H9 (cell line): ENCODE results near the gene KRTAP4-9. TPM values are rescaled to one million over a fixed set of nuclear protein-coding genes. Genes with fewer than 3 reads are reported as not detected.
"Not testable (repeated sequence)": the region's sequence is repeated elsewhere in the genome, so short reads cannot be mapped to it uniquely, and the experiment has no call there.

Experiments
- DNase-seq: peaks from one replicate; pipeline ENCODE4 v3.0.0-alpha.2; 2017
- H2AFZ ChIP-seq: one replicate; pipeline ENCODE4 v1.6.1; 2013; ENCODE audit warnings: mild to moderate bottlenecking, low read length, control low read depth, moderate library complexity
- H2AK5ac ChIP-seq: 2 replicates; pipeline ENCODE4 v1.6.1; 2013; ENCODE audit warnings: low read length, control low read depth, mixed read lengths; ENCODE audit not compliant: insufficient read length
- H2BK120ac ChIP-seq: one replicate; pipeline ENCODE4 v1.6.1; 2013; ENCODE audit warnings: low read depth, mild to moderate bottlenecking, low read length, control low read depth, inconsistent platforms; ENCODE audit not compliant: poor library complexity, severe bottlenecking
- H2BK12ac ChIP-seq: 2 replicates; pipeline ENCODE4 v1.6.1; 2013; ENCODE audit warnings: low read length, control low read depth, mixed read lengths, low read depth; ENCODE audit not compliant: insufficient read length
- H2BK15ac ChIP-seq: 2 replicates; pipeline ENCODE4 v1.6.1; 2013; ENCODE audit warnings: low read depth, low read length, control low read depth
- H2BK20ac ChIP-seq: one replicate; pipeline ENCODE4 v1.6.1; 2013; ENCODE audit warnings: low read depth, mild to moderate bottlenecking, low read length, control low read depth, inconsistent platforms; ENCODE audit not compliant: poor library complexity, severe bottlenecking
- H2BK5ac ChIP-seq: 2 replicates; pipeline ENCODE4 v1.6.1; 2013; ENCODE audit warnings: low read length, control low read depth, mixed read lengths; ENCODE audit not compliant: insufficient read length
- H3K14ac ChIP-seq: 2 replicates; pipeline ENCODE4 v1.6.1; 2013; ENCODE audit warnings: low read length, control low read depth; ENCODE audit not compliant: insufficient read depth
- H3K18ac ChIP-seq: 2 replicates; pipeline ENCODE4 v1.6.1; 2013; ENCODE audit warnings: low read depth, mild to moderate bottlenecking, mixed read lengths, low read length, control low read depth; ENCODE audit not compliant: insufficient read length
- H3K23ac ChIP-seq: 2 replicates; pipeline ENCODE4 v1.6.1; 2013; ENCODE audit warnings: low read length, control low read depth, mixed read lengths, low read depth; ENCODE audit not compliant: insufficient read length
- H3K23me2 ChIP-seq: 2 replicates; pipeline ENCODE4 v1.6.1; 2013; ENCODE audit warnings: low read depth, mild to moderate bottlenecking, mixed read lengths, low read length, control low read depth; ENCODE audit not compliant: insufficient read length, poor library complexity, severe bottlenecking
- H3K27ac ChIP-seq: 2 replicates; pipeline ENCODE4 v1.5.1; 2013; ENCODE audit warnings: low read length, control low read depth, mixed read lengths, low read depth; ENCODE audit not compliant: insufficient read length
- H3K27me3 ChIP-seq: 2 replicates; pipeline ENCODE4 v1.6.1; 2013; ENCODE audit warnings: low read length, control low read depth, inconsistent platforms; ENCODE audit not compliant: insufficient read depth
- H3K4ac ChIP-seq: 2 replicates; pipeline ENCODE4 v1.6.1; 2013; ENCODE audit warnings: low read depth, mild to moderate bottlenecking, control low read depth, inconsistent platforms, low read length, moderate library complexity
- H3K4me1 ChIP-seq: 2 replicates; pipeline ENCODE4 v1.6.1; 2013; ENCODE audit warnings: low read length, control low read depth, inconsistent platforms; ENCODE audit not compliant: insufficient read depth
- H3K4me2 ChIP-seq: 2 replicates; pipeline ENCODE4 v1.6.1; 2013; ENCODE audit warnings: low read length, control low read depth, mixed read lengths; ENCODE audit not compliant: insufficient read length, insufficient read depth
- H3K56ac ChIP-seq: 2 replicates; pipeline ENCODE4 v1.6.1; 2013; ENCODE audit warnings: low read depth, mild to moderate bottlenecking, mixed read lengths, low read length, control low read depth; ENCODE audit not compliant: insufficient read length
- H3K79me1 ChIP-seq: 2 replicates; pipeline ENCODE4 v1.6.1; 2013; ENCODE audit warnings: low read depth, mild to moderate bottlenecking, moderate library complexity, low read length, control low read depth, inconsistent platforms; ENCODE audit not compliant: insufficient read depth, poor library complexity, severe bottlenecking
- H3K79me2 ChIP-seq: 2 replicates; pipeline ENCODE4 v1.6.1; 2013; ENCODE audit warnings: low read length, control low read depth, inconsistent platforms; ENCODE audit not compliant: insufficient read depth
- H3K9ac ChIP-seq: 2 replicates; pipeline ENCODE4 v1.6.1; 2013; ENCODE audit warnings: low read length, control low read depth, mixed read lengths; ENCODE audit not compliant: insufficient read length; ENCODE audit errors: extremely low read depth
- H3K9me3 ChIP-seq: one replicate; pipeline ENCODE4 v1.6.1; 2013; ENCODE audit warnings: low read depth, low read length, inconsistent platforms; ENCODE audit not compliant: control insufficient read depth
- H3T11ph ChIP-seq: one replicate; pipeline ENCODE4 v1.6.1; 2013; ENCODE audit warnings: mild to moderate bottlenecking, low read length, control low read depth, inconsistent platforms
- H4K20me1 ChIP-seq: one replicate; pipeline ENCODE4 v1.6.1; 2013; ENCODE audit not compliant: control insufficient read depth, insufficient read length, insufficient read depth
- H4K5ac ChIP-seq: 2 replicates; pipeline ENCODE4 v1.6.1; 2013; ENCODE audit warnings: low read depth, mild to moderate bottlenecking, mixed read lengths, low read length, control low read depth; ENCODE audit not compliant: insufficient read length
- H4K8ac ChIP-seq: replicated peaks from 2 replicates; pipeline ENCODE4 v1.6.1; 2013; ENCODE audit warnings: low read length, control low read depth, mixed read lengths, low read depth; ENCODE audit not compliant: insufficient read length
- H4K91ac ChIP-seq: 2 replicates; pipeline ENCODE4 v1.6.1; 2013; ENCODE audit warnings: low read depth, mild to moderate bottlenecking, moderate library complexity, mixed read lengths, low read length, control low read depth; ENCODE audit not compliant: insufficient read length
- H3K27ac Mint-ChIP-seq, 3 experiments: 2 replicates in 2 of 3; 3 replicates in 1 of 3; pipeline ENCODE4 v1.8.0; 2020 to 2021; ENCODE audit warnings: mixed read lengths in 3 of 3, mild to moderate bottlenecking in 1 of 3, moderate library complexity in 1 of 3
- H3K27me3 Mint-ChIP-seq: 2 replicates; pipeline ENCODE4 v1.8.0; 2021; ENCODE audit warnings: low read depth, mild to moderate bottlenecking, moderate library complexity, mixed read lengths
- H3K36me3 Mint-ChIP-seq, 3 experiments: 2 replicates in 2 of 3; 3 replicates in 1 of 3; pipeline ENCODE4 v1.8.0; 2020 to 2021; ENCODE audit warnings: low read depth in 3 of 3, mixed read lengths in 3 of 3; ENCODE audit not compliant: insufficient read depth in 1 of 3
- H3K4me1 Mint-ChIP-seq, 2 experiments: 2 replicates each; pipeline ENCODE4 v1.8.0; 2020; ENCODE audit warnings: mixed read lengths in 2 of 2
- H3K4me3 Mint-ChIP-seq, 2 experiments: 2 replicates in 1 of 2; 3 replicates in 1 of 2; pipeline ENCODE4 v1.8.0; 2020 to 2021; ENCODE audit warnings: mild to moderate bottlenecking in 2 of 2, mixed read lengths in 2 of 2, moderate library complexity in 1 of 2
- H3K9me3 Mint-ChIP-seq, 2 experiments: 2 replicates in 1 of 2; 3 replicates in 1 of 2; pipeline ENCODE4 v1.8.0; 2020; ENCODE audit warnings: mild to moderate bottlenecking in 2 of 2, mixed read lengths in 2 of 2, moderate library complexity in 1 of 2
- WGBS: extraction: QIAGEN DNeasy Blood & Tissue Kit; methylation state at CpG from one replicate; pipeline ENCODE4 v1.1.7; 2013; ENCODE audit warnings: missing lambda C conversion rate, low lambda C conversion rate, mixed read lengths; ENCODE audit not compliant: insufficient read length; ENCODE audit errors: extremely low coverage; 5-methylcytosine and 5-hydroxymethylcytosine counted together
- total RNA-seq: library from RNA; stranded (reverse); gene quantifications from 2 replicates; pipeline ENCODE4 v1.2.1, GENCODE V29; 2021
- TF ChIP-seq, protein P1 (sequence below): fragments of 200-600 bp; sonication (generic); conservative IDR thresholded peaks from 3 replicates; pipeline ENCODE4 v1.8.0; 2021; ENCODE audit warnings: antibody characterized with exemption, mild to moderate bottlenecking

Gene KRTAP4-9
- total RNA-seq, 1 experiment from 2014 or later, result not detected

DNA sequence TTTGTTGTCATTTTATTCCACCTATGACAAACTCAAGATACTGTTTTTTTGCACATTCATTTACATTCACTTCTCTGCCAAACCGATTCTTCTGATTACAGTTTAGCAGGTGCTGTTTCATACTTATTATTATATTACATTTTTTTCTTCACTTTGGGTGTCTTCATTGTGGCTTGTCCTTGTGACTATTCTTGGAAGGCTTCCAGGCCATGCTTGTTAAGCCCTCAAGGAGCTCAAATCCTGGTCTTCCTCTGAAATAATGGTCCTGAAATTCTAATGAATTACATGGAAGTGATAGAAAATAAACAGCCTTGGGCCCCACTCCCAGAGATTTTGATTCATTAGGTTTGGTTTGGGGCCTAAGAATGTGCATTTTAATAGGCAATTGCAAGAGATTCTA lies 40.9 kb upstream of the KRTAP4-9 start:
- Histone ChIP-seq H3K79me2 (no peaks in the 10 kb centered on the region), H4K20me1 (no peaks in the 10 kb centered on the region), H3K14ac (no peak overlapping the region), H2BK12ac (no peak overlapping the region), H3K4me1 (no peaks in the 10 kb centered on the region), H3K23ac (no peak overlapping the region), H3K4ac (no peak overlapping the region), H3K56ac (no peak overlapping the region), H4K8ac (no peak overlapping the region), H3K18ac (no peak overlapping the region), H4K5ac (no peak overlapping the region), H2AFZ (no peak overlapping the region), H4K91ac (no peak overlapping the region), H3K27me3 (no peaks in the 10 kb centered on the region), H2BK5ac (no peak overlapping the region), H3K23me2 (no peaks in the 10 kb centered on the region), H3K4me2 (no peak overlapping the region), H3K9me3 (no peaks in the 10 kb centered on the region), H2BK15ac (no peak overlapping the region), H3K9ac (no peak overlapping the region), H3K79me1 (no peaks in the 10 kb centered on the region), H3K27ac (no peak overlapping the region), H2AK5ac (no peak overlapping the region), H3T11ph (no peak overlapping the region), H2BK120ac (no peak overlapping the region), H2BK20ac (no peak overlapping the region)
- H3K36me3 Mint-ChIP-seq, result no peaks in the 10 kb centered on the region
- no peak overlapping the region for H3K27ac Mint-ChIP-seq
- peaks cover 2 to 11% of the 10 kb centered on the region in 2 experiments for H3K4me1 Mint-ChIP-seq
- DNase-seq, result no peak
- no CpG with 5 or more reads among the region's 1 CpG for WGBS
- H3K9me3 Mint-ChIP-seq, result no peaks in the 10 kb centered on the region
- no peaks in the 10 kb centered on the region for H3K27me3 Mint-ChIP-seq
- TF ChIP-seq, protein P1, sequence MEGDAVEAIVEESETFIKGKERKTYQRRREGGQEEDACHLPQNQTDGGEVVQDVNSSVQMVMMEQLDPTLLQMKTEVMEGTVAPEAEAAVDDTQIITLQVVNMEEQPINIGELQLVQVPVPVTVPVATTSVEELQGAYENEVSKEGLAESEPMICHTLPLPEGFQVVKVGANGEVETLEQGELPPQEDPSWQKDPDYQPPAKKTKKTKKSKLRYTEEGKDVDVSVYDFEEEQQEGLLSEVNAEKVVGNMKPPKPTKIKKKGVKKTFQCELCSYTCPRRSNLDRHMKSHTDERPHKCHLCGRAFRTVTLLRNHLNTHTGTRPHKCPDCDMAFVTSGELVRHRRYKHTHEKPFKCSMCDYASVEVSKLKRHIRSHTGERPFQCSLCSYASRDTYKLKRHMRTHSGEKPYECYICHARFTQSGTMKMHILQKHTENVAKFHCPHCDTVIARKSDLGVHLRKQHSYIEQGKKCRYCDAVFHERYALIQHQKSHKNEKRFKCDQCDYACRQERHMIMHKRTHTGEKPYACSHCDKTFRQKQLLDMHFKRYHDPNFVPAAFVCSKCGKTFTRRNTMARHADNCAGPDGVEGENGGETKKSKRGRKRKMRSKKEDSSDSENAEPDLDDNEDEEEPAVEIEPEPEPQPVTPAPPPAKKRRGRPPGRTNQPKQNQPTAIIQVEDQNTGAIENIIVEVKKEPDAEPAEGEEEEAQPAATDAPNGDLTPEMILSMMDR, result no peak
- no peak overlapping the region for H3K4me3 Mint-ChIP-seq

DNA sequence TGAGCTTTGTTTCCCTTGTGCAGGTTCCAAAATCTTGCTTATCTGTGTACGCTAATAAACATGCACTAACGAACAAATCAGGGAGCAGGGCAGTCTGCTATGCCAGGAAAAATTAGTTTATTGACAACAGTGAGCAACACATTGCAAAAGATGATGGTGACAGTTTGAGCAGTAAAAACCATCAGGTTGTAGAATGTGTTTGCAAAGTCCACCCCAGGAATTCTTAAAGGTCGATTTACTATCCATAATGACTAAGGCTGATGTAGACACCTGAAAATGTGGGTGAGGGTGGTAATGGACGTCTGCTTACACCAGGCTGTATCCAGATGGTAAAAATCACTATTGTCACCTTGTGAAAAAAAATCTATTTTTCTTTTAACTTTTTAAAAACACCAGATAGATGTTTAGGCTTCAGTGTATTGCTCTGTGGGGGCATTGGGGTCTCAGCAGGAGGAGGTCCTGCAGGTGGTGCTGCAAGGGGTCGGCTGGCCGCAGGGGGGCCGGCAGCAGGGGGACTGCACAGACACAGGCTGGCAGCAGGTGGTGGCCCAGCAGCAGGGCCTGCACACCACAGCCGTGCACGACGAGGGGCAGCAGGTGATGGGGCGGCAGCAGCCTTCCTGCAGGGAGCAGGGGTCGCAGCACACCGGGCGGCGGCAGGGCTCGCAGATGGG lies 40.0 kb upstream of the KRTAP4-9 start:
- not testable (repeated sequence) for H3K9me3 Mint-ChIP-seq, H2BK120ac ChIP-seq, H3K4me1 Mint-ChIP-seq, H4K20me1 ChIP-seq, H3K4me3 Mint-ChIP-seq, H3K56ac ChIP-seq, H2BK5ac ChIP-seq, H3K18ac ChIP-seq, H3K4me1 ChIP-seq, H3K23me2 ChIP-seq, H2BK20ac ChIP-seq, H4K8ac ChIP-seq, H3K4me2 ChIP-seq, H3K9me3 ChIP-seq, H3K4ac ChIP-seq, H2AK5ac ChIP-seq, DNase-seq, H3K27ac ChIP-seq, H4K5ac ChIP-seq, H2AFZ ChIP-seq, H3K79me1 ChIP-seq, H3K27me3 ChIP-seq, H4K91ac ChIP-seq, H3T11ph ChIP-seq, H3K14ac ChIP-seq, H3K9ac ChIP-seq, H2BK12ac ChIP-seq, H3K23ac ChIP-seq, H2BK15ac ChIP-seq, H3K36me3 Mint-ChIP-seq, H3K27ac Mint-ChIP-seq, H3K27me3 Mint-ChIP-seq, H3K79me2 ChIP-seq
- no CpG with 5 or more reads among the region's 16 CpGs for WGBS
